Astrocyte (in vitro differentiated cells and primary cell): ENCODE data around the gene IGFALS.

ENCODE experiments used
- EZH2 ChIP-seq: IDR thresholded peaks from 2 replicates; pipeline ENCODE4 v1.6.1; 2012; ENCODE audit warnings: mild to moderate bottlenecking, low read length, inconsistent platforms; ENCODE audit not compliant: insufficient read depth
- TF ChIP-seq, protein P1 (sequence below): IDR thresholded peaks from 2 replicates; pipeline ENCODE4 v1.5.1; 2011; ENCODE audit warnings: low read depth, mild to moderate bottlenecking, inconsistent platforms, low read length, moderate library complexity; ENCODE audit not compliant: insufficient read depth

DNA sequence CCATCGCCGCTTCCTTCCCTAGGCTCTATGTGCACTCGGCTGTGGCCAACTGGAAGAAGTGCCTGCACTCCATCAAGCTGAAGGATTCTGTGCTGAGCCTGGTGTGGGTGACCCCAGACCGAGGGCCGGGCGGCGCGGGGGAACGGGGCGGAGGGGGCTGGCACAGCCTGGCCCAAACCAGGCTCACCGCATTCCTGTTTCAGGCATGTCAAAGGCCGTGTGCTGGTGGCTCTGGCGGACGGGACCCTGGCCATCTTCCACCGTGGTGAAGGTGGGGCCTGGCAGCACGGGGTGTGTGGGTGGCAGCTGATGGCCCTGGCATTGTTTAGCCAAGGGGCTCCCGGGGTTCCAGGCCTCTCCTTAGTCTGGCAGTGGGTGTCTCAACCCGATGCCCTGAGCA lies 26.8 kb downstream of the IGFALS start:
- TF ChIP-seq, protein P1, sequence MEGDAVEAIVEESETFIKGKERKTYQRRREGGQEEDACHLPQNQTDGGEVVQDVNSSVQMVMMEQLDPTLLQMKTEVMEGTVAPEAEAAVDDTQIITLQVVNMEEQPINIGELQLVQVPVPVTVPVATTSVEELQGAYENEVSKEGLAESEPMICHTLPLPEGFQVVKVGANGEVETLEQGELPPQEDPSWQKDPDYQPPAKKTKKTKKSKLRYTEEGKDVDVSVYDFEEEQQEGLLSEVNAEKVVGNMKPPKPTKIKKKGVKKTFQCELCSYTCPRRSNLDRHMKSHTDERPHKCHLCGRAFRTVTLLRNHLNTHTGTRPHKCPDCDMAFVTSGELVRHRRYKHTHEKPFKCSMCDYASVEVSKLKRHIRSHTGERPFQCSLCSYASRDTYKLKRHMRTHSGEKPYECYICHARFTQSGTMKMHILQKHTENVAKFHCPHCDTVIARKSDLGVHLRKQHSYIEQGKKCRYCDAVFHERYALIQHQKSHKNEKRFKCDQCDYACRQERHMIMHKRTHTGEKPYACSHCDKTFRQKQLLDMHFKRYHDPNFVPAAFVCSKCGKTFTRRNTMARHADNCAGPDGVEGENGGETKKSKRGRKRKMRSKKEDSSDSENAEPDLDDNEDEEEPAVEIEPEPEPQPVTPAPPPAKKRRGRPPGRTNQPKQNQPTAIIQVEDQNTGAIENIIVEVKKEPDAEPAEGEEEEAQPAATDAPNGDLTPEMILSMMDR, result no peak
- TF ChIP-seq EZH2, result no peak
